Neural progenitor cell (in vitro differentiated cells): ENCODE data around the gene TCF19. TPM values are rescaled to one million over a fixed set of nuclear protein-coding genes. Genes with fewer than 3 reads are reported as not detected.

Experiments
- DNase-seq: peaks from one replicate; pipeline ENCODE4 v3.0.0-alpha.2; 2016; ENCODE audit warnings: low spot score
- H2AFZ ChIP-seq: fragments of 200-600 bp; sonication (generic); replicated peaks from 2 replicates; pipeline ENCODE4 v1.6.1; 2016; ENCODE audit warnings: antibody characterized with exemption
- H3F3A ChIP-seq: fragments of 200-600 bp; sonication (generic); 2 replicates; pipeline ENCODE4 v1.6.1; 2016; ENCODE audit warnings: antibody characterized with exemption, low read depth
- H3K27ac ChIP-seq: fragments of 200-600 bp; sonication (generic); 2 replicates; pipeline ENCODE4 v1.5.1; 2016; ENCODE audit warnings: mild to moderate bottlenecking
- H3K27me3 ChIP-seq: fragments of 200-600 bp; sonication (generic); 2 replicates; pipeline ENCODE4 v1.6.1; 2016; ENCODE audit warnings: mild to moderate bottlenecking, moderate library complexity
- H3K36me3 ChIP-seq: fragments of 200-600 bp; sonication (generic); 2 replicates; pipeline ENCODE4 v1.5.1; 2016
- H3K4me1 ChIP-seq: fragments of 200-600 bp; sonication (generic); 2 replicates; pipeline ENCODE4 v1.6.1; 2016; ENCODE audit warnings: mixed run types
- H3K4me2 ChIP-seq: fragments of 200-600 bp; sonication (generic); 2 replicates; pipeline ENCODE4 v1.6.1; 2016
- H3K4me3 ChIP-seq: fragments of 200-600 bp; sonication (generic); 2 replicates; pipeline ENCODE4 v1.5.1; 2016
- H3K79me2 ChIP-seq: fragments of 200-600 bp; sonication (generic); 2 replicates; pipeline ENCODE4 v1.6.1; 2016; ENCODE audit warnings: low read depth
- H3K9ac ChIP-seq: fragments of 200-600 bp; sonication (generic); 2 replicates; pipeline ENCODE4 v1.6.1; 2016
- H3K9me3 ChIP-seq: fragments of 200-600 bp; sonication (generic); 2 replicates; pipeline ENCODE4 v1.5.1; 2016; ENCODE audit warnings: low read depth
- H4K20me1 ChIP-seq: fragments of 200-600 bp; sonication (generic); 2 replicates; pipeline ENCODE4 v1.6.1; 2016; ENCODE audit warnings: low read depth
- H3K27ac Mint-ChIP-seq: 3 replicates; pipeline ENCODE4 v1.8.0; 2021; ENCODE audit warnings: mixed read lengths
- H3K27me3 Mint-ChIP-seq: 2 replicates; pipeline ENCODE4 v1.8.0; 2022; ENCODE audit warnings: low read depth, mild to moderate bottlenecking, inconsistent platforms, moderate library complexity, mixed read lengths; ENCODE audit not compliant: insufficient read depth
- H3K36me3 Mint-ChIP-seq: 3 replicates; pipeline ENCODE4 v1.8.0; 2021; ENCODE audit warnings: mixed read lengths
- H3K4me1 Mint-ChIP-seq: 3 replicates; pipeline ENCODE4 v1.8.0; 2021; ENCODE audit warnings: mixed read lengths
- H3K4me3 Mint-ChIP-seq: 3 replicates; pipeline ENCODE4 v1.8.0; 2021; ENCODE audit warnings: mild to moderate bottlenecking, moderate library complexity, mixed read lengths
- H3K9me3 Mint-ChIP-seq: 3 replicates; pipeline ENCODE4 v1.8.0; 2020; ENCODE audit warnings: mixed read lengths
- EZH2 ChIP-seq: fragments of 200-600 bp; sonication (generic); IDR thresholded peaks from 2 replicates; pipeline ENCODE4 v1.6.1; 2017; ENCODE audit warnings: antibody characterized with exemption, mild to moderate bottlenecking, moderate library complexity
- EZH2phosphoT487 ChIP-seq: fragments of 200-600 bp; sonication (generic); IDR thresholded peaks from 2 replicates; pipeline ENCODE4 v1.6.1; 2017; ENCODE audit warnings: antibody characterized with exemption
- total RNA-seq: library from RNA; depleted of rRNA; stranded (reverse); fragments of >200 nt; gene quantifications from 2 replicates; pipeline ENCODE4 v1.2.3, GENCODE V29; 2015; ENCODE audit warnings: low replicate concordance
- TF ChIP-seq, protein P1 (sequence below): fragments of 200-600 bp; sonication (generic); IDR thresholded peaks from 2 replicates; pipeline ENCODE4 v1.5.1; 2017; ENCODE audit warnings: antibody characterized with exemption, mild to moderate bottlenecking

Gene TCF19
- total RNA-seq, 1 donor from 2014 or later: 6.2 TPM

GRCh38 chr6:31144970-31145340 is 13.4 kb upstream of the TCF19 start:
- H3K27ac Mint-ChIP-seq: no peak overlapping the region
- Histone ChIP-seq H3K27ac (no peak overlapping the region), H2AFZ (no peak overlapping the region), H3K4me3 (no peak overlapping the region), H3K36me3 (no peaks in the 10 kb centered on the region), H3K9ac (no peak overlapping the region), H3K9me3 (no peaks in the 10 kb centered on the region), H3K27me3 (no peaks in the 10 kb centered on the region), H3K79me2 (no peaks in the 10 kb centered on the region), H3K4me1 (peaks cover 16% of the 10 kb centered on the region), H4K20me1 (no peaks in the 10 kb centered on the region), H3K4me2 (no peak overlapping the region), H3F3A (peaks cover 17% of the 10 kb centered on the region)
- no peak for DNase-seq
- H3K27me3 Mint-ChIP-seq: peaks cover 2% of the 10 kb centered on the region
- TF ChIP-seq, protein P1, sequence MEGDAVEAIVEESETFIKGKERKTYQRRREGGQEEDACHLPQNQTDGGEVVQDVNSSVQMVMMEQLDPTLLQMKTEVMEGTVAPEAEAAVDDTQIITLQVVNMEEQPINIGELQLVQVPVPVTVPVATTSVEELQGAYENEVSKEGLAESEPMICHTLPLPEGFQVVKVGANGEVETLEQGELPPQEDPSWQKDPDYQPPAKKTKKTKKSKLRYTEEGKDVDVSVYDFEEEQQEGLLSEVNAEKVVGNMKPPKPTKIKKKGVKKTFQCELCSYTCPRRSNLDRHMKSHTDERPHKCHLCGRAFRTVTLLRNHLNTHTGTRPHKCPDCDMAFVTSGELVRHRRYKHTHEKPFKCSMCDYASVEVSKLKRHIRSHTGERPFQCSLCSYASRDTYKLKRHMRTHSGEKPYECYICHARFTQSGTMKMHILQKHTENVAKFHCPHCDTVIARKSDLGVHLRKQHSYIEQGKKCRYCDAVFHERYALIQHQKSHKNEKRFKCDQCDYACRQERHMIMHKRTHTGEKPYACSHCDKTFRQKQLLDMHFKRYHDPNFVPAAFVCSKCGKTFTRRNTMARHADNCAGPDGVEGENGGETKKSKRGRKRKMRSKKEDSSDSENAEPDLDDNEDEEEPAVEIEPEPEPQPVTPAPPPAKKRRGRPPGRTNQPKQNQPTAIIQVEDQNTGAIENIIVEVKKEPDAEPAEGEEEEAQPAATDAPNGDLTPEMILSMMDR: no peak
- TF ChIP-seq EZH2phosphoT487: no peak
- TF ChIP-seq EZH2: no peak
- no peak overlapping the region for H3K4me3 Mint-ChIP-seq
- H3K9me3 Mint-ChIP-seq: no peaks in the 10 kb centered on the region
- peaks cover 17% of the 10 kb centered on the region for H3K4me1 Mint-ChIP-seq
- peaks cover 14% of the 10 kb centered on the region for H3K36me3 Mint-ChIP-seq

- H3K4me1 ChIP-seq: peaks cover 16% of the 10 kb centered on the region
- H3K27ac ChIP-seq: no peak overlapping the region
- H3K4me3 ChIP-seq: no peak overlapping the region
- H3K36me3 ChIP-seq: no peaks in the 10 kb centered on the region
- H3K9me3 ChIP-seq: no peaks in the 10 kb centered on the region
- peaks cover 17% of the 10 kb centered on the region for H3F3A ChIP-seq
- Mint-ChIP-seq H3K27ac (no peak overlapping the region), H3K9me3 (no peaks in the 10 kb centered on the region), H3K36me3 (peaks cover 14% of the 10 kb centered on the region), H3K4me1 (peaks cover 16% of the 10 kb centered on the region), H3K4me3 (no peak overlapping the region), H3K27me3 (no peaks in the 10 kb centered on the region)
- H2AFZ ChIP-seq: no peak overlapping the region
- no peaks in the 10 kb centered on the region for H4K20me1 ChIP-seq
- H3K79me2 ChIP-seq: no peaks in the 10 kb centered on the region
- H3K27me3 ChIP-seq: no peaks in the 10 kb centered on the region
- TF ChIP-seq, protein P1: no peak
- no peak for TF ChIP-seq EZH2
- no peak for TF ChIP-seq EZH2phosphoT487
- no peak overlapping the region for H3K9ac ChIP-seq
- no peak overlapping the region for H3K4me2 ChIP-seq
- DNase-seq: no peak
Observed at GRCh38 chr6:31145386-31145785, 13.0 kb upstream of the TCF19 start.

GRCh38 chr6:31149827-31150447 is 8.5 kb upstream of the TCF19 start:
- peaks cover 2% of the 10 kb centered on the region for H3K27me3 Mint-ChIP-seq
- no peaks in the 10 kb centered on the region for H3F3A ChIP-seq
- H3K4me3 ChIP-seq: no peak overlapping the region
- peaks cover 5% of the 10 kb centered on the region for H3K4me1 Mint-ChIP-seq
- TF ChIP-seq EZH2phosphoT487 (no peak), EZH2 (no peak)
- TF ChIP-seq, protein P1: no peak
- no peaks in the 10 kb centered on the region for H3K79me2 ChIP-seq
- H3K27me3 ChIP-seq: no peaks in the 10 kb centered on the region
- H4K20me1 ChIP-seq: no peaks in the 10 kb centered on the region
- no peak overlapping the region for H3K27ac ChIP-seq
- no peak overlapping the region for H3K27ac Mint-ChIP-seq
- no peak overlapping the region for H3K4me3 Mint-ChIP-seq
- H3K9me3 Mint-ChIP-seq: no peaks in the 10 kb centered on the region
- no peak overlapping the region for H2AFZ ChIP-seq
- H3K36me3 Mint-ChIP-seq: peaks cover 20% of the 10 kb centered on the region
- no peak overlapping the region for H3K4me2 ChIP-seq
- H3K4me1 ChIP-seq: no peaks in the 10 kb centered on the region
- no peak overlapping the region for H3K9ac ChIP-seq
- no peak for DNase-seq
- H3K9me3 ChIP-seq: no peaks in the 10 kb centered on the region
- H3K36me3 ChIP-seq: no peaks in the 10 kb centered on the region
